Activated CD4-positive, CD25-positive, alpha-beta regulatory T cell treated with anti-CD3 and anti-CD28 coated beads, Interleukin-2, amount 50 U/mL, for 24 hours (primary cell): ENCODE measurements around the gene ITGB5.

Source experiments
- ATAC-seq, 2 donors: fragments of 150-1000 bp; cut with Tn5 transposase; one replicate each; pipeline ENCODE4 v1.10.0; 2021; ENCODE audit warnings: mild to moderate bottlenecking in 1 of 2, moderate library complexity in 1 of 2

The ITGB5 gene

GRCh38 chr3:124747111-124747981 is 139.8 kb downstream of the ITGB5 start:
- ATAC-seq: no peak

DNA sequence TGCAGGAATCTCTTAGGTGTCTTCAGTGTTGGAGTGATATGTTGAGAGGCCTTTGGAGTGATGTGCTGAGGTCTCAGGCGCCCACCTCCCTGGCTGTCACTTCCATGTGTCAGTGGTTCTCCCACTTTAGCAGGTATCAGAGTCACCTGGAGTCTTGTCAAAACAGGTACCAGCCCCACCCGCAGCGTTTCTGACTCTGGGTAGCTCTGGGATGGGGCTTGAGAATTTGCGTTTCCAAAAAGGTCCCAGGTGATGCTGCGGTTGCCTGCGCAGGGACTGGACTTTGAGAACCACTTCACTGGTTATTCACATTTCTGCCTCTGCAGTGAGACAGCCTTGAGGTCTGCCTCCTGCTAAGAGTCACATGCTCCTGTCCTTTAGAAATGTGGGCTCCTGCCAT is 141.4 kb downstream of the ITGB5 start:
- no peak for ATAC-seq

GRCh38 chr3:124741027-124741426 is 146.1 kb downstream of the ITGB5 start:
- no peak for ATAC-seq

DNA sequence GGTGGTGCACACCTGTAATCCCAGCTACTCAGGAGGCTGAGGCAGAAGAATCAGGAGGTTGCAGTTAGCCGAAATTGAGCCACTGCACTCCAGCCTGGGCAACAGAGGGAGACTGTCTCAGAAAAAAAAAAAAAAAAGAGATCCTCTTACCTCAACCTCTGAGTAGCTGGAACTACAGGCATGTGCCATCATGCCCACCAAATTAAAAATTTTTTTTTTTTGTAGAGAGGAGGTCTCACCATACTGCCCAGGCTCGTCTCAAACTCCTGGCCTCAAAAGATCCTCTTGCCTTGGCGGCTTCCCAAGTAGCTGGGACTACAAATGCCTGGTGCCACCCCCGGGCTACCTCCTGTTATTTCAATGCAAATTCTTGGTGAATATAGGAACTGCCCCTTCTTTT is 155.4 kb downstream of the ITGB5 start:
- no peak for ATAC-seq

- ATAC-seq: no peak
Measured at GRCh38 chr3:124730941-124731297, 156.2 kb downstream of the ITGB5 start.

DNA sequence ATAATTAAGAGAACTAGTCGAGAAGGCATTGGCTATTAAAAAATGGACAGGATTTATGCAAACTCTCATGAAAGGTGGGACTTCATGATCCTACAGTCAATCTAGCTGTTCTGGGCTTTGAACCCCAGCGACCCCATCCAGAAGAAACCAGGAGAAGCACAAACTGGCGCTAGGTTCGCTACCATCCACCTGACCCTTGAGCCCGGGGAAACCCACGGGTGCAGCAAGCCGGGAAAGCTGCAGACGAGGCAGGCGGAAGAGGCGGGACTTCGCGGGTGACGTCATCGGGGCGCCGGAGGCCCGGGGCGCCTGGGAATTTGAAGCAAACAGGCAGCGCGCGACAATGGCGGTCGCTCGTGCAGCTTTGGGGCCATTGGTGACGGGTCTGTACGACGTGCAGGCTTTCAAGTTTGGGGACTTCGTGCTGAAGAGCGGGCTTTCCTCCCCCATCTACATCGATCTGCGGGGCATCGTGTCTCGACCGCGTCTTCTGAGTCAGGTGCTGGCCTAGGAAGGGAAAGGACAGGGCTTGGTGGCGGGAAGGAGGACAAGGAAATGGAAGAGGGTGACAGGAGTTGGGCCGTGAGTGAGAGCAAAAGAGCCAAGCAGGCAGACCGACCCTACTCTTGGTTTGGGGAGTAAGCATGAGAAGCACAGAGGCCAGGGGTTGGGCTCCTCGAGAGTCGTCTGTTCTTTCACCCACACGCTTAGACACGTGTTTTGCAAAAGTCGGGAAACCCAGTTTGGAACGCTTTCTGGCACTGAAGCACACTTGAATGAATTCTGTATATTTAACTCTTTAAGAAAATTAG is 156.8 kb downstream of the ITGB5 start, which contains the start of gene UMPS:
Gene UMPS, plus strand, starts transcription at position 324 of the 812 bp plus-strand sequence. Its CDS starts 20 bp downstream, at position 344.
- peak; percentile 98 to 100 for ATAC-seq

DNA sequence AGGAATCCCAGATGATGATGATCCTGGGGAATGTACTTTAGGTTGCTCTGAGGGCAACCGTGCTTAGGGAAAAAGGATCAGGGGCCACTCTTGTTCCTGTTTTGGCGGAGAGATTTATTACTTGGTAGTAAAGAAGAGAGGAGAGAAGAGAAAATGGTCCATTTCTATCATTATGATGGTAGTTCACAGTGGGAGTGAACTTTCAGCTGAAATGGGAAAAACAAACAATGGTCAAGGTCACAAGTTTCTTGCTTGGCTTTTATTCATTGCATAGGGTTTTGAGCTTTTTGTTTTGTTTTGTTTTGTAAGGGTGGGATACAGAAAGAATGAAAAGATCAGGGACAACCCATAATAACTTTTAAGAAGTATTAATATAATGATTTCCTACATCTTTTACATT is 164.6 kb downstream of the ITGB5 start:
- ATAC-seq: no peak

DNA sequence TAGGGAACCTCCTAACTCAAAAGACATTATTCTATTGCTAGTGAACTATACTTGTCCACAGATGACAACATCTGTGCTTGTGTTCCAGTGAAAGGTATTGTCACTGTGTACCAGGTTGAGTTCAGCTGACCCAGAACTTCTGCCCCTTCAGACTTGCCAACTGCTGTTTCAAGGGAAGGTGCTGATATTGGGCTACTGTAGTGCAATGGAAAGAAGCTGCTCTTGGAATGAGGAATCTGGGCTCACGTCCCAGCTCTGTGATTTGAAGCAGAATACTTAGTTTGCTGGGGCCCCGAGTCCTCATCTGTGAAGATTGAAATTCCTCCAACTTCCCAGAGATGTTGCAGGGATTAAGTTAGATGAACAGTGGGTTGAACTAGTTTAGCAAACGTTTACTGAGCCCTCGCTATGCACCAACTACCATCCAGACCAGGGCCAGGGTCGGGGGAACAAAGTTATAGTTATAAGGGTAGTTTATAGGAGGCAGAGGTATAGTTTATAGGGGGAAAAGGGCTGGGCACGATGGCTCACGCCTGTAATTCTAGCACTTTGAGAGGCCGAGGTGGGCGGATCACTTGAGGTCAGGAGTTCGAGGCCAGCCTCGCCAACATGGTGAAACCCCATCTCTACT is 172.8 kb downstream of the ITGB5 start:
- ATAC-seq: no peak
